Psoas muscle (tissue), 8 donors: ENCODE measurements around the gene CLEC9A. TPM values are rescaled to one million over a fixed set of nuclear protein-coding genes. Genes with fewer than 3 reads are reported as not detected.

Source experiments
- ATAC-seq, 4 donors: fragments of 200-7000 bp; cut with Tn5 transposase; one replicate each; pipeline ENCODE4 v1.9.1; 2020; ENCODE audit warnings: moderate library complexity in 3 of 4, mild to moderate bottlenecking in 2 of 4
- DNase-seq, 2 donors: peaks; one replicate each; pipeline ENCODE4 v3.0.0-alpha.2; 2020
- H3K27ac ChIP-seq: fragments of 200-600 bp; one replicate; pipeline ENCODE4 v1.8.0; 2022
- H3K27me3 ChIP-seq, 3 donors: fragments of 200-600 bp in 1 of 3; one replicate each; pipeline versions ENCODE4 v1.6.1 to v1.8.0; 2013 to 2022; ENCODE audit warnings: low read length in 2 of 3, mild to moderate bottlenecking in 2 of 3, moderate library complexity in 1 of 3; ENCODE audit not compliant: insufficient read depth in 3 of 3
- H3K36me3 ChIP-seq, 2 donors: fragments of 200-600 bp in 1 of 2; one replicate each; pipeline versions ENCODE4 v1.6.1 to v1.8.0; 2013 to 2022; ENCODE audit warnings: low read depth in 1 of 2, mild to moderate bottlenecking in 1 of 2, moderate library complexity in 1 of 2; ENCODE audit not compliant: insufficient read depth in 1 of 2
- H3K4me1 ChIP-seq: fragments of 200-600 bp; one replicate; pipeline ENCODE4 v1.8.0; 2022
- H3K4me3 ChIP-seq: fragments of 200-600 bp; one replicate; pipeline ENCODE4 v1.8.0; 2022; ENCODE audit warnings: mild to moderate bottlenecking
- H3K9me3 ChIP-seq: fragments of 200-600 bp; one replicate; pipeline ENCODE4 v1.8.0; 2022
- WGBS, 3 donors: extraction: QIAGEN DNeasy Blood & Tissue Kit; methylation state at CpG; one replicate each; pipeline versions ENCODE4 v1.1.6 to v1.1.7; 2013; 5-methylcytosine and 5-hydroxymethylcytosine counted together
- intact Hi-C, 2 donors: fragments of 100-400 bp; cut with DNase I; formaldehyde crosslinking; loops; one replicate each; pipeline versions ENCODE4 v1.11.0 to v1.14.2; 2022
- polyA plus RNA-seq, 3 donors: library from polyadenylated mRNA; stranded (reverse); fragments of 200-250 nt; gene quantifications; one replicate each; pipeline ENCODE4 v1.2.3, GENCODE V29; 2013
- total RNA-seq, 4 donors: library from RNA; stranded (reverse); fragmentation: NEBNext Ultra II Directional in 2 of 4; extraction: Animal tissue kit (Norgen Biotek cat#: 25700) in 2 of 4; gene quantifications; one replicate each; pipeline versions ENCODE4 v1.2.1 to v1.2.4, GENCODE V29; 2021 to 2023
- TF ChIP-seq, protein P1 (sequence below): fragments of 200-600 bp; IDR thresholded peaks from one replicate; pipeline ENCODE4 v1.8.0; 2022; ENCODE audit warnings: antibody characterized with exemption
- donor health status: healthy with polysubstance abuse.
- donor health status: DM: no; HTN: no; CAD: no; lungs with moderate emphysema.
- donor health status: Bipolar disorder and iron deficiency.
- donor health status: healthy.
- donor health status: DM: yes; HTN: yes; CAD: no.
- donor health status: DM: no; HTN: no; CAD: no.
- donor health status: DM: no; HTN: no; CAD: no.
- donor health status: DM: yes; HTN: yes; CAD: no.

CLEC9A gene
- total and polyA plus RNA-seq, 7 donors = 0.05 TPM; not detected in 6

DNA sequence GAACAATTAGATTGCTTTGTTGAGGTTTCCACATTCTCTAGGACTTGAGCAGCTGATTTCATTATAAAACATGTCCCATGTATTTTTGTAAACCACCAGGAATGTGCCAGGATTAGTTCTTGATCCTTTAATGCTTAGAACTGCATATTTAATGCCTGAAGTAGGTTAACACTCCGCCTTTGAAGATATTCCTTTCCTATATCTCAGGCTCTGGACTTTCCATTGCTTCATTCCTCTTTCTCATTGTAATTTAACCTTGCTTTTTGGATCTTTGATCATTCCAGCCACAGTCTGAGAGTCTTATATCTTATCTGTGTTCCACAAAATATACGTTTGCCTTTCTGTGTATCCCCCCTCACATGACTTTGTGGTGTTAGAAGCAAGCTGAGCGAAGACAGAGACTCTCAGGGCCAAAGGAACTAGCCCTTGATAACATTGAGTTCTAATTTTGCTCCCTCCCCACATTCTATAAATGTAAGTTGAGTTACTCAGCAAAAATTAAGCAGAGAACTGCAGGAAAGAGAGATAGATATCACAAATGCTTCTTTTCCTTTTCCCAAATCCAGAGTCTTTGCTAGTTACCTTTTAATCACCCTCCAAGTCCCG is 29.2 kb upstream of the CLEC9A start:
- Histone ChIP-seq H3K27me3 (peaks cover 0 to 3% (median 0%) of the 10 kb centered on the region in 3 donors), H3K27ac (no peak overlapping the region), H3K4me3 (no peak overlapping the region), H3K36me3 (no peaks in the 10 kb centered on the region), H3K4me1 (no peaks in the 10 kb centered on the region), H3K9me3 (no peaks in the 10 kb centered on the region)
- DNase-seq (no peak), ATAC-seq (no peak)
- intact Hi-C loops = no loop called here
- TF ChIP-seq, protein P1, sequence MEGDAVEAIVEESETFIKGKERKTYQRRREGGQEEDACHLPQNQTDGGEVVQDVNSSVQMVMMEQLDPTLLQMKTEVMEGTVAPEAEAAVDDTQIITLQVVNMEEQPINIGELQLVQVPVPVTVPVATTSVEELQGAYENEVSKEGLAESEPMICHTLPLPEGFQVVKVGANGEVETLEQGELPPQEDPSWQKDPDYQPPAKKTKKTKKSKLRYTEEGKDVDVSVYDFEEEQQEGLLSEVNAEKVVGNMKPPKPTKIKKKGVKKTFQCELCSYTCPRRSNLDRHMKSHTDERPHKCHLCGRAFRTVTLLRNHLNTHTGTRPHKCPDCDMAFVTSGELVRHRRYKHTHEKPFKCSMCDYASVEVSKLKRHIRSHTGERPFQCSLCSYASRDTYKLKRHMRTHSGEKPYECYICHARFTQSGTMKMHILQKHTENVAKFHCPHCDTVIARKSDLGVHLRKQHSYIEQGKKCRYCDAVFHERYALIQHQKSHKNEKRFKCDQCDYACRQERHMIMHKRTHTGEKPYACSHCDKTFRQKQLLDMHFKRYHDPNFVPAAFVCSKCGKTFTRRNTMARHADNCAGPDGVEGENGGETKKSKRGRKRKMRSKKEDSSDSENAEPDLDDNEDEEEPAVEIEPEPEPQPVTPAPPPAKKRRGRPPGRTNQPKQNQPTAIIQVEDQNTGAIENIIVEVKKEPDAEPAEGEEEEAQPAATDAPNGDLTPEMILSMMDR = no peak
- WGBS, 3 donors = 50 to 56% (median 54%) methylated on average over 4 of the region's 4 CpGs

DNA sequence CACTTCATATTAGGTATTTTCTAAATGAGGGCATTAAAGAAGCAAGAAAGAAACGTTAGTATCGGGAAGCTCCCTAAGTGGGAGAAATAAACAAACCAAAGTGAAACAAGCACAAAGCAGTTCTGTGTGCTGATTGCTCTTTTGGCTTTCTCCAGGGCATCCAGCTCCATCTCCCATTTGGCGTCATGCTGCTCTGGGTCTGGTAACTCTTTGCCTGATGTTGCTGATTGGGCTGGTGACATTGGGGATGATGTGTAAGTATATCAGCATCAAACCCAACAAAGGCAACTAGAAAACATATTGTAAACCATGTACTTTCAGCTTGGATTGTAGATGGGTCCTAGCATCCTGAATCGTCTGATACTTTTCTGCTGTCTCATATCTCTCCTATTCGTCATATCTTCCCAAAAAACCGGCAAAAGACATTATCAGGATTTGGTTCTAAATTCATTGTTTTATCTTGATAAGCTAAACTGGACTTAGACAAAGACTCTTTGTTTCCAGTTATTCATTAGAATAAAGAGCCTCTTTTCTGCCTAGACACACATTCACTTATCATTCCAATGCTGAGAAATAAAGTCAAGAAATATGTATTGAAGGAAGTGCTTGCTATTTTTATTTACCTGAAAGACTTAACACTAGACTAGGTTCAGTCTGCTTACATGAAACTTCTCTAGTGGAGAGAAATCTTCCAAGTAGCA is 17.7 kb upstream of the CLEC9A start:
- no peak overlapping the region for H3K27ac ChIP-seq
- H3K36me3 ChIP-seq = no peaks in the 10 kb centered on the region
- H3K9me3 ChIP-seq = no peaks in the 10 kb centered on the region
- DNase-seq (no peak), ATAC-seq (no peak)
- TF ChIP-seq, protein P1 = no peak
- no peaks in the 10 kb centered on the region for H3K27me3 ChIP-seq
- WGBS, 3 donors = 73 to 80% (median 79%) methylated on average over 6 of the region's 6 CpGs
- intact Hi-C loops = no loop called here
- no peaks in the 10 kb centered on the region for H3K4me1 ChIP-seq
- no peak overlapping the region for H3K4me3 ChIP-seq

DNA sequence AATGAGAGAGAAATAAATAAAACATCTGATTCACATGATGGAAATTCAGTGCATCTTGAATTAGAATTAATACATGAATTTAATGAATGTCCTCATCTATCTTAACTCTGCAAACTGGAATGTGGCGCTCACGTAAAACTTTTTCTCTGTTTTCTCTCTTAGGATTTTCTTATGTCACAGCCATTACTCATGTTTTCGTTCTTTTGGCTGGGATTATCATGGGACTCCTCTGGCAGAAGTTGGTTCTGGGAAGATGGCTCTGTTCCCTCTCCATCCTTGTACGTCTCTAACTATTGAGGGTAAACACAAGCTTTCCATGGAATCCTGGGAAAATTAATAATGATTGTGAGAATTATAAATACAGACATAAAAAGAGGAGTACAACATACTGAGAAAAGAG is 15.0 kb upstream of the CLEC9A start:
- 63 to 68% (median 64%) methylated on average over 4 of the region's 4 CpGs for WGBS, 3 donors
- no peak for ATAC-seq

DNA sequence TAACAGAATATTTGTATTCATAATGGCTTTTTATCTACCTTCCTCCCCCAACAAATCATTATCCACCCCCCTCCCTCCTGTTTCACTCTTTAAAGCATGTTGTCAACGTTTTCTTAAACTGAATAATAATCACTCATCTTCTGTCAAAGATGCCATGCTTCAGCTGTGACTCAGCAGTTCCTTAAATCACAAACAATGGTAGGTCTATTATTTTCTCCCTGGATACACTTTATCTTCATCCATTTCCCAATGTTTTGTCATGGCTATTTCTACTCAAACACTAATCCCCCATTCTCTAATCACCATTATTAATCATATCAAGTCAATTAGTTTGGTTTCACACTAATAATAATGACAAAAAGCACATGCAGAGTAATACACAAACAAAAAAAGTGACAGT is 13.6 kb upstream of the CLEC9A start:
- TF ChIP-seq, protein P1 = no peak
- ATAC-seq = no peak
- WGBS, 3 donors = 3 to 6% (median 3%) methylated on average over 1 of the region's 1 CpG
- no peak for DNase-seq
- no peaks in the 10 kb centered on the region for H3K4me1 ChIP-seq
- intact Hi-C loops = no loop called here
- no peaks in the 10 kb centered on the region for H3K9me3 ChIP-seq
- no peak overlapping the region for H3K4me3 ChIP-seq
- H3K27ac ChIP-seq = no peak overlapping the region
- H3K27me3 ChIP-seq = no peaks in the 10 kb centered on the region
- H3K36me3 ChIP-seq = no peaks in the 10 kb centered on the region

More for the DNA sequence above, 15.0 kb upstream of the CLEC9A start:
- Histone ChIP-seq H3K9me3 (no peaks in the 10 kb centered on the region), H3K27me3 (no peaks in the 10 kb centered on the region), H3K4me1 (no peaks in the 10 kb centered on the region), H3K36me3 (no peaks in the 10 kb centered on the region), H3K27ac (no peak overlapping the region), H3K4me3 (no peak overlapping the region)
- intact Hi-C loops = no loop called here
- TF ChIP-seq, protein P1 = no peak
- DNase-seq = no peak
